HEK293 (cell line): Measurements from ENCODE around the gene NEGR1.

ENCODE experiments used
- CTCF ChIA-PET: fragments of 350-600 bp; formaldehyde crosslinking; extraction: SDS; loops from one replicate; lab custom pipeline; 2021; ENCODE audit warnings: antibody characterized with exemption; lab: Yijun Ruan, JAX
- POLR2A ChIA-PET: fragments of 300-600 bp; formaldehyde crosslinking; extraction: SDS; loops from one replicate; lab custom pipeline; 2020; ENCODE audit warnings: antibody characterized with exemption, inconsistent platforms; lab: Yijun Ruan, JAX
- H3K27ac ChIP-seq: fragments of 200-500 bp; sonication (Bioruptor generic); 2 replicates; pipeline ENCODE4 v1.5.1; 2014; ENCODE audit warnings: low read depth, low read length, control low read depth, inconsistent platforms; ENCODE audit errors: extremely low read depth
- H3K36me3 ChIP-seq, 2 experiments: fragments of 200-500 bp in 1 of 2; sonication (Bioruptor generic) in 1 of 2; 1 replicate in 1 of 2; 2 replicates in 1 of 2; pipeline ENCODE4 v1.5.1; 2014 to 2017; ENCODE audit warnings: inconsistent platforms in 2 of 2, low read length in 2 of 2; ENCODE audit not compliant: control insufficient read depth in 2 of 2, insufficient read depth in 1 of 2
- H3K4me1 ChIP-seq: fragments of 200-500 bp; sonication (Bioruptor generic); 2 replicates; pipeline ENCODE4 v1.5.1; 2014; ENCODE audit warnings: mild to moderate bottlenecking, low read length, inconsistent platforms; ENCODE audit not compliant: control insufficient read depth, insufficient read depth
- H3K4me3 ChIP-seq: 2 replicates; pipeline ENCODE4 v1.5.1; 2011; ENCODE audit warnings: low read depth, mild to moderate bottlenecking, control low read depth, low read length, moderate library complexity
- H3K9me3 ChIP-seq: fragments of 200-500 bp; sonication (Bioruptor generic); 2 replicates; pipeline ENCODE4 v1.5.1; 2014; ENCODE audit warnings: low read depth, low read length, inconsistent platforms; ENCODE audit not compliant: control insufficient read depth, insufficient read depth
- GLI2 ChIP-seq: fragments of 450-650 bp; formaldehyde crosslinking; IDR thresholded peaks from 2 replicates; pipeline ENCODE4; 2017; ENCODE audit warnings: missing biosample characterization, missing genetic modification characterization, low read depth, borderline replicate concordance
- SALL2 ChIP-seq: fragments of 450-650 bp; formaldehyde crosslinking; IDR thresholded peaks from 2 replicates; pipeline ENCODE4 v1.5.0; 2017; ENCODE audit warnings: missing biosample characterization, mild to moderate bottlenecking, missing genetic modification characterization, borderline replicate concordance
- SCRT1 ChIP-seq: fragments of 450-650 bp; formaldehyde crosslinking; IDR thresholded peaks from 2 replicates; pipeline ENCODE4 v1.5.1; 2016; ENCODE audit warnings: missing biosample characterization, missing genetic modification characterization, borderline replicate concordance
- YY1 ChIP-seq: fragments of 450-650 bp; formaldehyde crosslinking; IDR thresholded peaks from 2 replicates; pipeline ENCODE4 v1.5.1; 2018; ENCODE audit warnings: missing biosample characterization, missing genetic modification characterization
- ZBTB17 ChIP-seq: fragments of 450-650 bp; formaldehyde crosslinking; IDR thresholded peaks from 2 replicates; pipeline ENCODE4 v1.5.1; 2016; ENCODE audit warnings: missing biosample characterization, missing genetic modification characterization
- ZBTB20 ChIP-seq: fragments of 450-650 bp; formaldehyde crosslinking; IDR thresholded peaks from 2 replicates; pipeline ENCODE4 v1.5.1; 2016; ENCODE audit warnings: missing biosample characterization, missing genetic modification characterization
- ZNF140 ChIP-seq: fragments of 450-650 bp; formaldehyde crosslinking; IDR thresholded peaks from 2 replicates; pipeline ENCODE4 v1.5.1; 2016; ENCODE audit warnings: missing biosample characterization, missing genetic modification characterization
- ZNF175 ChIP-seq: fragments of 450-650 bp; formaldehyde crosslinking; IDR thresholded peaks from 2 replicates; pipeline ENCODE4 v1.5.1; 2016; ENCODE audit warnings: missing biosample characterization, missing genetic modification characterization
- ZNF221 ChIP-seq: fragments of 450-650 bp; formaldehyde crosslinking; IDR thresholded peaks from 2 replicates; pipeline ENCODE4 v1.5.1; 2017; ENCODE audit warnings: missing biosample characterization, missing genetic modification characterization, borderline replicate concordance
- ZNF302 ChIP-seq: fragments of 450-650 bp; formaldehyde crosslinking; IDR thresholded peaks from 2 replicates; pipeline ENCODE4 v1.5.1; 2016; ENCODE audit warnings: missing biosample characterization, missing genetic modification characterization, low read depth
- ZNF311 ChIP-seq: fragments of 450-650 bp; formaldehyde crosslinking; IDR thresholded peaks from 2 replicates; pipeline ENCODE4 v1.5.1; 2017; ENCODE audit warnings: missing biosample characterization, missing genetic modification characterization, borderline replicate concordance
- ZNF423 ChIP-seq: fragments of 450-650 bp; formaldehyde crosslinking; IDR thresholded peaks from 2 replicates; pipeline ENCODE4 v1.5.1; 2016; ENCODE audit warnings: missing biosample characterization, missing genetic modification characterization
- ZNF426 ChIP-seq: fragments of 450-650 bp; formaldehyde crosslinking; IDR thresholded peaks from 2 replicates; pipeline ENCODE4 v1.5.1; 2017; ENCODE audit warnings: missing biosample characterization, missing genetic modification characterization, mild to moderate bottlenecking, inconsistent platforms, moderate library complexity
- ZNF521 ChIP-seq: fragments of 450-650 bp; formaldehyde crosslinking; IDR thresholded peaks from 2 replicates; pipeline ENCODE4 v1.5.1; 2017; ENCODE audit warnings: missing biosample characterization, mild to moderate bottlenecking, missing genetic modification characterization
- ZNF600 ChIP-seq: fragments of 450-650 bp; formaldehyde crosslinking; IDR thresholded peaks from 2 replicates; pipeline ENCODE4 v1.5.1; 2016; ENCODE audit warnings: missing biosample characterization, missing genetic modification characterization
- ZNF621 ChIP-seq: fragments of 450-650 bp; formaldehyde crosslinking; IDR thresholded peaks from 2 replicates; pipeline ENCODE4 v1.5.1; 2017; ENCODE audit warnings: missing biosample characterization, missing genetic modification characterization
- ZNF626 ChIP-seq: fragments of 450-650 bp; sonication (Bioruptor Pico); formaldehyde crosslinking; IDR thresholded peaks from 2 replicates; pipeline ENCODE4 v1.5.1; 2018; ENCODE audit warnings: missing biosample characterization, missing genetic modification characterization, inconsistent platforms
- ZNF660 ChIP-seq: fragments of 450-650 bp; IDR thresholded peaks from 2 replicates; pipeline ENCODE4 v1.5.1; 2018; ENCODE audit warnings: missing biosample characterization, mild to moderate bottlenecking, missing genetic modification characterization
- ZNF76 ChIP-seq: fragments of 450-650 bp; formaldehyde crosslinking; IDR thresholded peaks from 2 replicates; pipeline ENCODE4; 2016; ENCODE audit warnings: low read depth, missing biosample characterization, missing genetic modification characterization, borderline replicate concordance
- ZNF777 ChIP-seq: fragments of 450-650 bp; formaldehyde crosslinking; IDR thresholded peaks from 2 replicates; pipeline ENCODE4 v1.5.1; 2017; ENCODE audit warnings: missing biosample characterization, missing genetic modification characterization, borderline replicate concordance
- TF ChIP-seq, protein P1 (sequence below): fragments of 450-650 bp; formaldehyde crosslinking; IDR thresholded peaks from 2 replicates; pipeline ENCODE4 v1.5.0; 2017; ENCODE audit warnings: missing biosample characterization, missing genetic modification characterization, borderline replicate concordance
- TF ChIP-seq, protein P2 (sequence below): fragments of 450-650 bp; formaldehyde crosslinking; IDR thresholded peaks from 2 replicates; pipeline ENCODE4; 2016; ENCODE audit warnings: missing biosample characterization, missing genetic modification characterization
- TF ChIP-seq, protein P3 (sequence below): fragments of 450-650 bp; formaldehyde crosslinking; IDR thresholded peaks from 2 replicates; pipeline ENCODE4 v1.5.1; 2016; ENCODE audit warnings: missing biosample characterization, missing genetic modification characterization
- TF ChIP-seq, protein P4 (sequence below): fragments of 450-650 bp; formaldehyde crosslinking; IDR thresholded peaks from 2 replicates; pipeline ENCODE4 v1.5.1; 2017; ENCODE audit warnings: missing biosample characterization, missing genetic modification characterization
- TF ChIP-seq, protein P5 (sequence below): fragments of 450-650 bp; formaldehyde crosslinking; IDR thresholded peaks from 2 replicates; pipeline ENCODE4 v1.5.1; 2016; ENCODE audit warnings: missing biosample characterization, missing genetic modification characterization

Gene NEGR1

DNA sequence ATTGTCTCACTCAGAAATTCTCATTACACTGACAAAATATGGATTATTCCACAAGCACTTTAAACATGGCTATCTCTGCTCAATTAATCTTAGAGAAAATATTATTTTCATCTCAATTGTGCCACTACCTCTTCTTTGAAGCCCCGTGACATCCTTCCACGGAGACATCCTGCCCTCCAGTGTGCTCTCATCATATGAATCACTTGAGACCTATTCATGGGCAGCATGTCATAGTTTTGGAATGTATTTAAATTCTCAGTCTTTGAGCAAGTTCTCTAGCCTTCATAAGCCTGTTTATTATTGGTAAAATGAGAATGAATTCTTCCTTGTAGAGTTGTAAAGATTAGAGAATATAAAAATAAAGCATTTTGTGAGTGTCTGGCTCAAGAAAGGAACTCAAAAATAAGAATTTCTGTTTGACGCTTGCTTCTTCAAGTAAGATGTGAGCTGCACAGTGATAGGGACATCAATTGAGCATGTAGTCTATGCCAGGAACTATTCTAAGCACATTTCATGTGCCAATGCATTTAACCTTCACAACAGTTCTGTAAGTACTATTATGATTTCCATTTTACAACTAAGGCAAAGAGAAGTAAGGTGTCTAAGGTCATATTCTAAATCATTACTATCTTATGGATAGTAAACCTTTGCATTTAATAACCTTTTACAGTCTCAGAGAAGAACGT lies 644.1 kb downstream of the NEGR1 start:
- Histone ChIP-seq H3K27ac (no peak overlapping the region), H3K4me3 (no peak overlapping the region), H3K4me1 (no peaks in the 10 kb centered on the region), H3K9me3 (no peaks in the 10 kb centered on the region), H3K36me3 (no peaks in the 10 kb centered on the region)
- POLR2A ChIA-PET, result no interaction called here
- TF ChIP-seq SALL2 (tag by site-specific recombination), result no peak
- TF ChIP-seq ZNF140 (tag by site-specific recombination), result no peak
- TF ChIP-seq, protein P1, sequence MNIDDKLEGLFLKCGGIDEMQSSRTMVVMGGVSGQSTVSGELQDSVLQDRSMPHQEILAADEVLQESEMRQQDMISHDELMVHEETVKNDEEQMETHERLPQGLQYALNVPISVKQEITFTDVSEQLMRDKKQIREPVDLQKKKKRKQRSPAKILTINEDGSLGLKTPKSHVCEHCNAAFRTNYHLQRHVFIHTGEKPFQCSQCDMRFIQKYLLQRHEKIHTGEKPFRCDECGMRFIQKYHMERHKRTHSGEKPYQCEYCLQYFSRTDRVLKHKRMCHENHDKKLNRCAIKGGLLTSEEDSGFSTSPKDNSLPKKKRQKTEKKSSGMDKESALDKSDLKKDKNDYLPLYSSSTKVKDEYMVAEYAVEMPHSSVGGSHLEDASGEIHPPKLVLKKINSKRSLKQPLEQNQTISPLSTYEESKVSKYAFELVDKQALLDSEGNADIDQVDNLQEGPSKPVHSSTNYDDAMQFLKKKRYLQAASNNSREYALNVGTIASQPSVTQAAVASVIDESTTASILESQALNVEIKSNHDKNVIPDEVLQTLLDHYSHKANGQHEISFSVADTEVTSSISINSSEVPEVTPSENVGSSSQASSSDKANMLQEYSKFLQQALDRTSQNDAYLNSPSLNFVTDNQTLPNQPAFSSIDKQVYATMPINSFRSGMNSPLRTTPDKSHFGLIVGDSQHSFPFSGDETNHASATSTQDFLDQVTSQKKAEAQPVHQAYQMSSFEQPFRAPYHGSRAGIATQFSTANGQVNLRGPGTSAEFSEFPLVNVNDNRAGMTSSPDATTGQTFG (tag by site-specific recombination), result no peak
- no peak for TF ChIP-seq GLI2 (tag by site-specific recombination)
- no peak for TF ChIP-seq ZNF221 (tag by site-specific recombination)
- TF ChIP-seq ZNF302, result no peak
- TF ChIP-seq ZNF626, result no peak
- TF ChIP-seq ZNF426 (tag by site-specific recombination), result no peak
- TF ChIP-seq ZNF521, result no peak
- TF ChIP-seq, protein P2, sequence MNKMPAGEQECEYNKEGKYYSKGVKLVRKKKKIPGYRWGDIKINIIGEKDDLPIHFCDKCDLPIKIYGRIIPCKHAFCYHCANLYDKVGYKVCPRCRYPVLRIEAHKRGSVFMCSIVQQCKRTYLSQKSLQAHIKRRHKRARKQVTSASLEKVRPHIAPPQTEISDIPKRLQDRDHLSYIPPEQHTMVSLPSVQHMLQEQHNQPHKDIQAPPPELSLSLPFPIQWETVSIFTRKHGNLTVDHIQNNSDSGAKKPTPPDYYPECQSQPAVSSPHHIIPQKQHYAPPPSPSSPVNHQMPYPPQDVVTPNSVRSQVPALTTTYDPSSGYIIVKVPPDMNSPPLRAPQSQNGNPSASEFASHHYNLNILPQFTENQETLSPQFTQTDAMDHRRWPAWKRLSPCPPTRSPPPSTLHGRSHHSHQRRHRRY, result no peak
- no peak for TF ChIP-seq YY1 (tag by site-specific recombination)
- TF ChIP-seq, protein P3, sequence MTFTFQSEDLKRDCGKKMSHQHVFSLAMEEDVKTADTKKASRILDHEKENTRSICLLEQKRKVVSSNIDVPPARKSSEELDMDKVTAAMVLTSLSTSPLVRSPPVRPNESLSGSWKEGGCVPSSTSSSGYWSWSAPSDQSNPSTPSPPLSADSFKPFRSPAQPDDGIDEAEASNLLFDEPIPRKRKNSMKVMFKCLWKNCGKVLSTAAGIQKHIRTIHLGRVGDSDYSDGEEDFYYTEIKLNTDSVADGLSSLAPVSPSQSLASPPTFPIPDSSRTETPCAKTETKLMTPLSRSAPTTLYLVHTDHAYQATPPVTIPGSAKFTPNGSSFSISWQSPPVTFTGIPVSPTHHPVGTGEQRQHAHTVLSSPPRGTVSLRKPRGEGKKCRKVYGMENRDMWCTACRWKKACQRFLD (tag by site-specific recombination), result no peak
- TF ChIP-seq, protein P4, sequence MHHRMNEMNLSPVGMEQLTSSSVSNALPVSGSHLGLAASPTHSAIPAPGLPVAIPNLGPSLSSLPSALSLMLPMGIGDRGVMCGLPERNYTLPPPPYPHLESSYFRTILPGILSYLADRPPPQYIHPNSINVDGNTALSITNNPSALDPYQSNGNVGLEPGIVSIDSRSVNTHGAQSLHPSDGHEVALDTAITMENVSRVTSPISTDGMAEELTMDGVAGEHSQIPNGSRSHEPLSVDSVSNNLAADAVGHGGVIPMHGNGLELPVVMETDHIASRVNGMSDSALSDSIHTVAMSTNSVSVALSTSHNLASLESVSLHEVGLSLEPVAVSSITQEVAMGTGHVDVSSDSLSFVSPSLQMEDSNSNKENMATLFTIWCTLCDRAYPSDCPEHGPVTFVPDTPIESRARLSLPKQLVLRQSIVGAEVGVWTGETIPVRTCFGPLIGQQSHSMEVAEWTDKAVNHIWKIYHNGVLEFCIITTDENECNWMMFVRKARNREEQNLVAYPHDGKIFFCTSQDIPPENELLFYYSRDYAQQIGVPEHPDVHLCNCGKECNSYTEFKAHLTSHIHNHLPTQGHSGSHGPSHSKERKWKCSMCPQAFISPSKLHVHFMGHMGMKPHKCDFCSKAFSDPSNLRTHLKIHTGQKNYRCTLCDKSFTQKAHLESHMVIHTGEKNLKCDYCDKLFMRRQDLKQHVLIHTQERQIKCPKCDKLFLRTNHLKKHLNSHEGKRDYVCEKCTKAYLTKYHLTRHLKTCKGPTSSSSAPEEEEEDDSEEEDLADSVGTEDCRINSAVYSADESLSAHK (tag by site-specific recombination), result no peak
- CTCF ChIA-PET, result no interaction called here

DNA sequence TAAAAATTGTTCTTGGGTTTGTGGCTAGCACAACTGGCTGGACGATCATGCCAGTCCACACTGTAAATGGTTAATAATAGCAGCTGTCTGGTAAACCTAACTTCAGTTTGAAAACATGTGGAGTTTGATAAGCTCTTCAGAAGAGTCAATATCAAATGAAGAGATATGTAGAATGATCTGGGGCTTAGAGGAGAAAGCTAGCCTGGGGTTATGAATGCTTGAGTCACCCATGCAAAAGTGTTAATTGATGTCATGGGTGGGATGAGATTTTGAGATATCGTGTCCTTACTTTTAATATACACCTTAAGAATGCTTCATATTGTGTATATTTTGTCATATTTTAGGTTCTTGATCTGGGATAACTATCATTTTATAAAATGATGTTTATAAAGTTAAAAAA lies 646.8 kb downstream of the NEGR1 start:
- no peaks in the 10 kb centered on the region for H3K36me3 ChIP-seq
- no peaks in the 10 kb centered on the region for H3K9me3 ChIP-seq
- H3K4me1 ChIP-seq, result no peaks in the 10 kb centered on the region
- ChIA-PET POLR2A (no interaction called here), CTCF (no interaction called here)
- H3K27ac ChIP-seq, result no peak overlapping the region
- H3K4me3 ChIP-seq, result no peak overlapping the region
- no peak for TF ChIP-seq SCRT1 (tag by site-specific recombination)
- no peak for TF ChIP-seq ZNF423
- TF ChIP-seq ZNF175 (tag by site-specific recombination), result no peak
- no peak for TF ChIP-seq ZBTB20 (tag by site-specific recombination)
- TF ChIP-seq ZNF311 (tag by site-specific recombination), result no peak
- TF ChIP-seq ZNF76 (tag by site-specific recombination), result no peak
- no peak for TF ChIP-seq ZNF426 (tag by site-specific recombination)
- TF ChIP-seq ZBTB17 (tag by site-specific recombination), result no peak
- TF ChIP-seq, protein P5, sequence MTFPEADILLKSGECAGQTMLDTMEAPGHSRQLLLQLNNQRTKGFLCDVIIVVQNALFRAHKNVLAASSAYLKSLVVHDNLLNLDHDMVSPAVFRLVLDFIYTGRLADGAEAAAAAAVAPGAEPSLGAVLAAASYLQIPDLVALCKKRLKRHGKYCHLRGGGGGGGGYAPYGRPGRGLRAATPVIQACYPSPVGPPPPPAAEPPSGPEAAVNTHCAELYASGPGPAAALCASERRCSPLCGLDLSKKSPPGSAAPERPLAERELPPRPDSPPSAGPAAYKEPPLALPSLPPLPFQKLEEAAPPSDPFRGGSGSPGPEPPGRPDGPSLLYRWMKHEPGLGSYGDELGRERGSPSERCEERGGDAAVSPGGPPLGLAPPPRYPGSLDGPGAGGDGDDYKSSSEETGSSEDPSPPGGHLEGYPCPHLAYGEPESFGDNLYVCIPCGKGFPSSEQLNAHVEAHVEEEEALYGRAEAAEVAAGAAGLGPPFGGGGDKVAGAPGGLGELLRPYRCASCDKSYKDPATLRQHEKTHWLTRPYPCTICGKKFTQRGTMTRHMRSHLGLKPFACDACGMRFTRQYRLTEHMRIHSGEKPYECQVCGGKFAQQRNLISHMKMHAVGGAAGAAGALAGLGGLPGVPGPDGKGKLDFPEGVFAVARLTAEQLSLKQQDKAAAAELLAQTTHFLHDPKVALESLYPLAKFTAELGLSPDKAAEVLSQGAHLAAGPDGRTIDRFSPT (tag by site-specific recombination), result no peak
- no peak for TF ChIP-seq ZNF777 (tag by site-specific recombination)
- TF ChIP-seq ZNF600 (tag by site-specific recombination), result no peak
- no peak for TF ChIP-seq ZNF521
- no peak for TF ChIP-seq ZNF660
- no peak for TF ChIP-seq ZNF621 (tag by site-specific recombination)
